ENCODE measurements around the gene MYRF. TPM values are rescaled to one million over a fixed set of nuclear protein-coding genes. Genes with fewer than 3 reads are reported as not detected.
A peak's percentile ranks its signal among the peaks of the same experiment; 100 is the strongest.

Gene MYRF
- total and polyA plus RNA-seq, 9 of the 15 experiments (the other 6 are each of a cell fraction or from before 2014, with no cell fraction given) = 2.3 to 25.8 (median 7.1) TPM

GRCh38 chr11:61817471-61818202 is 65.2 kb downstream of the MYRF start (continued):
- TF ChIP-seq, protein P1, sequence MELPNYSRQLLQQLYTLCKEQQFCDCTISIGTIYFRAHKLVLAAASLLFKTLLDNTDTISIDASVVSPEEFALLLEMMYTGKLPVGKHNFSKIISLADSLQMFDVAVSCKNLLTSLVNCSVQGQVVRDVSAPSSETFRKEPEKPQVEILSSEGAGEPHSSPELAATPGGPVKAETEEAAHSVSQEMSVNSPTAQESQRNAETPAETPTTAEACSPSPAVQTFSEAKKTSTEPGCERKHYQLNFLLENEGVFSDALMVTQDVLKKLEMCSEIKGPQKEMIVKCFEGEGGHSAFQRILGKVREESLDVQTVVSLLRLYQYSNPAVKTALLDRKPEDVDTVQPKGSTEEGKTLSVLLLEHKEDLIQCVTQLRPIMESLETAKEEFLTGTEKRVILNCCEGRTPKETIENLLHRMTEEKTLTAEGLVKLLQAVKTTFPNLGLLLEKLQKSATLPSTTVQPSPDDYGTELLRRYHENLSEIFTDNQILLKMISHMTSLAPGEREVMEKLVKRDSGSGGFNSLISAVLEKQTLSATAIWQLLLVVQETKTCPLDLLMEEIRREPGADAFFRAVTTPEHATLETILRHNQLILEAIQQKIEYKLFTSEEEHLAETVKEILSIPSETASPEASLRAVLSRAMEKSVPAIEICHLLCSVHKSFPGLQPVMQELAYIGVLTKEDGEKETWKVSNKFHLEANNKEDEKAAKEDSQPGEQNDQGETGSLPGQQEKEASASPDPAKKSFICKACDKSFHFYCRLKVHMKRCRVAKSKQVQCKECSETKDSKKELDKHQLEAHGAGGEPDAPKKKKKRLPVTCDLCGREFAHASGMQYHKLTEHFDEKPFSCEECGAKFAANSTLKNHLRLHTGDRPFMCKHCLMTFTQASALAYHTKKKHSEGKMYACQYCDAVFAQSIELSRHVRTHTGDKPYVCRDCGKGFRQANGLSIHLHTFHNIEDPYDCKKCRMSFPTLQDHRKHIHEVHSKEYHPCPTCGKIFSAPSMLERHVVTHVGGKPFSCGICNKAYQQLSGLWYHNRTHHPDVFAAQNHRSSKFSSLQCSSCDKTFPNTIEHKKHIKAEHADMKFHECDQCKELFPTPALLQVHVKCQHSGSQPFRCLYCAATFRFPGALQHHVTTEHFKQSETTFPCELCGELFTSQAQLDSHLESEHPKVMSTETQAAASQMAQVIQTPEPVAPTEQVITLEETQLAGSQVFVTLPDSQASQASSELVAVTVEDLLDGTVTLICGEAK (IDR thresholded peaks at IDR 0.05) = peak; percentile 36; the same call in 1 of the 2 replicates
- TF ChIP-seq, protein P1 (CRISPR knock-in tag; IDR thresholded peaks at IDR 0.05) = no peak
- no peak for TF ChIP-seq TAF15 (IDR thresholded peaks at IDR 0.05; ENCODE audit: low read depth, low read length)
- 0 out of 2 replicates have a peak, but pooled peaks have one; percentile 18 for TF ChIP-seq NR2C1 (IDR thresholded peaks at IDR 0.05)
- TF ChIP-seq NR2C1 (tag; IDR thresholded peaks at IDR 0.05) = no peak
- TF ChIP-seq, protein P2, sequence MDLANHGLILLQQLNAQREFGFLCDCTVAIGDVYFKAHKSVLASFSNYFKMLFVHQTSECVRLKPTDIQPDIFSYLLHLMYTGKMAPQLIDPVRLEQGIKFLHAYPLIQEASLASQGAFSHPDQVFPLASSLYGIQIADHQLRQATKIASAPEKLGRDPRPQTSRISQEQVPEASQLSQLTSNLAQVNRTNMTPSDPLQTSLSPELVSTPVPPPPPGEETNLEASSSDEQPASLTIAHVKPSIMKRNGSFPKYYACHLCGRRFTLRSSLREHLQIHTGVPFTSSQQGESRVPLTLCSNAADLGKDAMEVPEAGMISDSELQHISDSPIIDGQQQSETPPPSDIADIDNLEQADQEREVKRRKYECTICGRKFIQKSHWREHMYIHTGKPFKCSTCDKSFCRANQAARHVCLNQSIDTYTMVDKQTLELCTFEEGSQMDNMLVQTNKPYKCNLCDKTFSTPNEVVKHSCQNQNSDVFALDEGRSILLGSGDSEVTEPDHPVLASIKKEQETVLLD (IDR thresholded peaks at IDR 0.05) = no peak
- 0 out of 2 replicates have a peak, but pooled peaks have one; percentile 0 for TF ChIP-seq KAT7 (CRISPR knock-in tag; IDR thresholded peaks at IDR 0.05; ENCODE audit: borderline replicate concordance)
- TF ChIP-seq ZKSCAN1 (IDR thresholded peaks at IDR 0.05; ENCODE audit: low read depth, low read length) = 0 out of 2 replicates have a peak, but pooled peaks have one; percentile 44

All from K562 (cell line).